H1 (cell line): ENCODE data around the gene SPTBN4. TPM values are rescaled to one million over a fixed set of nuclear protein-coding genes. Genes with fewer than 3 reads are reported as not detected.

Source experiments
- JUN ChIP-seq: IDR thresholded peaks from 2 replicates; pipeline ENCODE4 v1.6.1; 2011; ENCODE audit warnings: low read depth, mild to moderate bottlenecking, improper control_type of control experiment, low read length
- KDM4A ChIP-seq: IDR thresholded peaks from one replicate; pipeline ENCODE4 v1.7.1; 2012; ENCODE audit warnings: low read depth, mild to moderate bottlenecking, moderate library complexity, low read length, inconsistent platforms; ENCODE audit not compliant: severe bottlenecking
- SAP30 ChIP-seq: fragments of 300-600 bp; sonication (generic); IDR thresholded peaks from 2 replicates; pipeline ENCODE4 v1.7.1; 2012; ENCODE audit warnings: low read length, moderate library complexity, mild to moderate bottlenecking, inconsistent platforms; ENCODE audit not compliant: insufficient read depth, insufficient replicate concordance
- YY1 ChIP-seq: IDR thresholded peaks from 2 replicates; pipeline ENCODE4 v1.6.1; 2011; ENCODE audit warnings: low read depth, mild to moderate bottlenecking, low read length
- polyA plus RNA-seq, 7 experiments: library from polyadenylated mRNA; depleted of rRNA in 3 of 7; stranded (reverse) in 5 of 7; unstranded in 2 of 7; fragments of >200 nt in 5 of 7; fragments of 200-250 nt in 2 of 7; gene quantifications; 1 replicate in 5 of 7; 2 replicates in 1 of 7; 4 replicates in 1 of 7; pipeline versions ENCODE4 v1.2.1 to v1.2.3, GENCODE V29; 2011 to 2013; ENCODE audit warnings: missing spikeins in 2 of 7, mixed read lengths in 2 of 7
- total RNA-seq: library from RNA; stranded (reverse); fragmentation: NEBNext Ultra II Directional; extraction: Animal tissue kit (Norgen Biotek cat#: 25700); gene quantifications from 2 replicates; pipeline ENCODE4 v1.2.1, GENCODE V29; 2021
- TF ChIP-seq, protein P1 (sequence below): fragments of 300-600 bp; sonication (generic); IDR thresholded peaks from 2 replicates; pipeline ENCODE4 v1.7.1; 2012; ENCODE audit warnings: low read length, moderate library complexity, mild to moderate bottlenecking, inconsistent platforms; ENCODE audit not compliant: insufficient replicate concordance

The SPTBN4 gene
- total and polyA plus RNA-seq, 2 of the 8 experiments (the other 6 are each of a cell fraction or from before 2014, with no cell fraction given), result 1.9 to 3.0 TPM

GRCh38 chr19:40576585-40577451, 110.0 kb downstream of the SPTBN4 start, which contains the start of gene SHKBP1 (continued):
- TF ChIP-seq SAP30 (no peak), YY1 (0 out of 2 replicates have a peak, but pooled peaks have one; percentile 17), JUN (no peak), KDM4A (peak; percentile 62)
- TF ChIP-seq, protein P1, sequence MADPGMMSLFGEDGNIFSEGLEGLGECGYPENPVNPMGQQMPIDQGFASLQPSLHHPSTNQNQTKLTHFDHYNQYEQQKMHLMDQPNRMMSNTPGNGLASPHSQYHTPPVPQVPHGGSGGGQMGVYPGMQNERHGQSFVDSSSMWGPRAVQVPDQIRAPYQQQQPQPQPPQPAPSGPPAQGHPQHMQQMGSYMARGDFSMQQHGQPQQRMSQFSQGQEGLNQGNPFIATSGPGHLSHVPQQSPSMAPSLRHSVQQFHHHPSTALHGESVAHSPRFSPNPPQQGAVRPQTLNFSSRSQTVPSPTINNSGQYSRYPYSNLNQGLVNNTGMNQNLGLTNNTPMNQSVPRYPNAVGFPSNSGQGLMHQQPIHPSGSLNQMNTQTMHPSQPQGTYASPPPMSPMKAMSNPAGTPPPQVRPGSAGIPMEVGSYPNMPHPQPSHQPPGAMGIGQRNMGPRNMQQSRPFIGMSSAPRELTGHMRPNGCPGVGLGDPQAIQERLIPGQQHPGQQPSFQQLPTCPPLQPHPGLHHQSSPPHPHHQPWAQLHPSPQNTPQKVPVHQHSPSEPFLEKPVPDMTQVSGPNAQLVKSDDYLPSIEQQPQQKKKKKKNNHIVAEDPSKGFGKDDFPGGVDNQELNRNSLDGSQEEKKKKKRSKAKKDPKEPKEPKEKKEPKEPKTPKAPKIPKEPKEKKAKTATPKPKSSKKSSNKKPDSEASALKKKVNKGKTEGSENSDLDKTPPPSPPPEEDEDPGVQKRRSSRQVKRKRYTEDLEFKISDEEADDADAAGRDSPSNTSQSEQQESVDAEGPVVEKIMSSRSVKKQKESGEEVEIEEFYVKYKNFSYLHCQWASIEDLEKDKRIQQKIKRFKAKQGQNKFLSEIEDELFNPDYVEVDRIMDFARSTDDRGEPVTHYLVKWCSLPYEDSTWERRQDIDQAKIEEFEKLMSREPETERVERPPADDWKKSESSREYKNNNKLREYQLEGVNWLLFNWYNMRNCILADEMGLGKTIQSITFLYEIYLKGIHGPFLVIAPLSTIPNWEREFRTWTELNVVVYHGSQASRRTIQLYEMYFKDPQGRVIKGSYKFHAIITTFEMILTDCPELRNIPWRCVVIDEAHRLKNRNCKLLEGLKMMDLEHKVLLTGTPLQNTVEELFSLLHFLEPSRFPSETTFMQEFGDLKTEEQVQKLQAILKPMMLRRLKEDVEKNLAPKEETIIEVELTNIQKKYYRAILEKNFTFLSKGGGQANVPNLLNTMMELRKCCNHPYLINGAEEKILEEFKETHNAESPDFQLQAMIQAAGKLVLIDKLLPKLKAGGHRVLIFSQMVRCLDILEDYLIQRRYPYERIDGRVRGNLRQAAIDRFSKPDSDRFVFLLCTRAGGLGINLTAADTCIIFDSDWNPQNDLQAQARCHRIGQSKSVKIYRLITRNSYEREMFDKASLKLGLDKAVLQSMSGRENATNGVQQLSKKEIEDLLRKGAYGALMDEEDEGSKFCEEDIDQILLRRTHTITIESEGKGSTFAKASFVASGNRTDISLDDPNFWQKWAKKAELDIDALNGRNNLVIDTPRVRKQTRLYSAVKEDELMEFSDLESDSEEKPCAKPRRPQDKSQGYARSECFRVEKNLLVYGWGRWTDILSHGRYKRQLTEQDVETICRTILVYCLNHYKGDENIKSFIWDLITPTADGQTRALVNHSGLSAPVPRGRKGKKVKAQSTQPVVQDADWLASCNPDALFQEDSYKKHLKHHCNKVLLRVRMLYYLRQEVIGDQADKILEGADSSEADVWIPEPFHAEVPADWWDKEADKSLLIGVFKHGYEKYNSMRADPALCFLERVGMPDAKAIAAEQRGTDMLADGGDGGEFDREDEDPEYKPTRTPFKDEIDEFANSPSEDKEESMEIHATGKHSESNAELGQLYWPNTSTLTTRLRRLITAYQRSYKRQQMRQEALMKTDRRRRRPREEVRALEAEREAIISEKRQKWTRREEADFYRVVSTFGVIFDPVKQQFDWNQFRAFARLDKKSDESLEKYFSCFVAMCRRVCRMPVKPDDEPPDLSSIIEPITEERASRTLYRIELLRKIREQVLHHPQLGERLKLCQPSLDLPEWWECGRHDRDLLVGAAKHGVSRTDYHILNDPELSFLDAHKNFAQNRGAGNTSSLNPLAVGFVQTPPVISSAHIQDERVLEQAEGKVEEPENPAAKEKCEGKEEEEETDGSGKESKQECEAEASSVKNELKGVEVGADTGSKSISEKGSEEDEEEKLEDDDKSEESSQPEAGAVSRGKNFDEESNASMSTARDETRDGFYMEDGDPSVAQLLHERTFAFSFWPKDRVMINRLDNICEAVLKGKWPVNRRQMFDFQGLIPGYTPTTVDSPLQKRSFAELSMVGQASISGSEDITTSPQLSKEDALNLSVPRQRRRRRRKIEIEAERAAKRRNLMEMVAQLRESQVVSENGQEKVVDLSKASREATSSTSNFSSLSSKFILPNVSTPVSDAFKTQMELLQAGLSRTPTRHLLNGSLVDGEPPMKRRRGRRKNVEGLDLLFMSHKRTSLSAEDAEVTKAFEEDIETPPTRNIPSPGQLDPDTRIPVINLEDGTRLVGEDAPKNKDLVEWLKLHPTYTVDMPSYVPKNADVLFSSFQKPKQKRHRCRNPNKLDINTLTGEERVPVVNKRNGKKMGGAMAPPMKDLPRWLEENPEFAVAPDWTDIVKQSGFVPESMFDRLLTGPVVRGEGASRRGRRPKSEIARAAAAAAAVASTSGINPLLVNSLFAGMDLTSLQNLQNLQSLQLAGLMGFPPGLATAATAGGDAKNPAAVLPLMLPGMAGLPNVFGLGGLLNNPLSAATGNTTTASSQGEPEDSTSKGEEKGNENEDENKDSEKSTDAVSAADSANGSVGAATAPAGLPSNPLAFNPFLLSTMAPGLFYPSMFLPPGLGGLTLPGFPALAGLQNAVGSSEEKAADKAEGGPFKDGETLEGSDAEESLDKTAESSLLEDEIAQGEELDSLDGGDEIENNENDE, result no peak
